ENCODE results near the gene THSD7B.

The THSD7B gene

GRCh38 chr2:137000811-137001210 lies 235.5 kb downstream of the THSD7B start:
- Histone ChIP-seq H4K20me1 (ENCODE audit: insufficient read depth, low read length) (no peaks in the 10 kb centered on the region), H3K27me3 (ENCODE audit: insufficient read depth, low read length) (no peaks in the 10 kb centered on the region), H3K9ac (ENCODE audit: low read length) (no peak overlapping the region), H3K4me2 (ENCODE audit: low read length) (no peak overlapping the region), H3K4me1 (ENCODE audit: insufficient read depth, low read length, severe bottlenecking) (no peaks in the 10 kb centered on the region), H3K36me3 (ENCODE audit: insufficient read depth, low read length) (no peaks in the 10 kb centered on the region), H3K27ac (ENCODE audit: low read depth, low read length, poor library complexity, severe bottlenecking) (no peak overlapping the region), H3K4me3 (ENCODE audit: low read depth, low read length, poor library complexity, severe bottlenecking) (no peak overlapping the region), H3F3A (ENCODE audit: insufficient read depth, low read length) (no peaks in the 10 kb centered on the region), H3K79me2 (ENCODE audit: insufficient read depth, low read length) (no peaks in the 10 kb centered on the region), H2AFZ (ENCODE audit: low read length) (no peak overlapping the region), H3K9me3 (ENCODE audit: low read length) (no peaks in the 10 kb centered on the region), H3K9me2 (ENCODE audit: low read depth, low read length) (no peaks in the 10 kb centered on the region)
- TF ChIP-seq EZH2 (IDR thresholded peaks at IDR 0.05; ENCODE audit: borderline replicate concordance, low read length) (no peak), CTCF (IDR thresholded peaks at IDR 0.05; ENCODE audit: low read length) (no peak)

- Histone ChIP-seq H4K20me1 (ENCODE audit: insufficient read depth, low read length) (no peaks in the 10 kb centered on the region), H3K79me2 (ENCODE audit: insufficient read depth, low read length) (no peaks in the 10 kb centered on the region), H3K9ac (ENCODE audit: low read length) (no peak overlapping the region), H3K4me2 (ENCODE audit: low read length) (no peak overlapping the region), H3K36me3 (ENCODE audit: insufficient read depth, low read length) (no peaks in the 10 kb centered on the region), H3K9me2 (ENCODE audit: low read depth, low read length) (no peaks in the 10 kb centered on the region), H3K9me3 (ENCODE audit: low read length) (no peaks in the 10 kb centered on the region), H3F3A (ENCODE audit: insufficient read depth, low read length) (no peaks in the 10 kb centered on the region), H3K4me3 (ENCODE audit: low read depth, low read length, poor library complexity, severe bottlenecking) (no peak overlapping the region), H3K27me3 (ENCODE audit: insufficient read depth, low read length) (no peaks in the 10 kb centered on the region), H2AFZ (ENCODE audit: low read length) (no peak overlapping the region), H3K4me1 (ENCODE audit: insufficient read depth, low read length, severe bottlenecking) (no peaks in the 10 kb centered on the region), H3K27ac (ENCODE audit: low read depth, low read length, poor library complexity, severe bottlenecking) (no peak overlapping the region)
- TF ChIP-seq CTCF (IDR thresholded peaks at IDR 0.05; ENCODE audit: low read length) (no peak), EZH2 (IDR thresholded peaks at IDR 0.05; ENCODE audit: borderline replicate concordance, low read length) (no peak)
These were observed 237.6 kb downstream of the THSD7B start for GRCh38 chr2:137002896-137003295.

- Histone ChIP-seq H3F3A (ENCODE audit: insufficient read depth, low read length) (no peaks in the 10 kb centered on the region), H3K36me3 (ENCODE audit: insufficient read depth, low read length) (no peaks in the 10 kb centered on the region), H2AFZ (ENCODE audit: low read length) (no peak overlapping the region), H3K4me3 (ENCODE audit: low read depth, low read length, poor library complexity, severe bottlenecking) (no peak overlapping the region), H3K4me2 (ENCODE audit: low read length) (no peak overlapping the region), H3K27ac (ENCODE audit: low read depth, low read length, poor library complexity, severe bottlenecking) (no peak overlapping the region), H4K20me1 (ENCODE audit: insufficient read depth, low read length) (no peaks in the 10 kb centered on the region), H3K9me3 (ENCODE audit: low read length) (no peaks in the 10 kb centered on the region), H3K27me3 (ENCODE audit: insufficient read depth, low read length) (no peaks in the 10 kb centered on the region), H3K79me2 (ENCODE audit: insufficient read depth, low read length) (no peaks in the 10 kb centered on the region), H3K9ac (ENCODE audit: low read length) (no peak overlapping the region), H3K9me2 (ENCODE audit: low read depth, low read length) (no peaks in the 10 kb centered on the region), H3K4me1 (ENCODE audit: insufficient read depth, low read length, severe bottlenecking) (no peaks in the 10 kb centered on the region)
- TF ChIP-seq EZH2 (IDR thresholded peaks at IDR 0.05; ENCODE audit: borderline replicate concordance, low read length) = no peak
- no peak for TF ChIP-seq CTCF (IDR thresholded peaks at IDR 0.05; ENCODE audit: low read length)
These were observed 239.9 kb downstream of the THSD7B start for GRCh38 chr2:137005210-137005609.
